KOPT-K1 (cell line): ENCODE data around the gene CFAP65.

ENCODE experiments used
- H3K27ac ChIP-seq: fragments of 200-600 bp; sonication (generic); 2 replicates; pipeline ENCODE4 v1.5.1; 2016; ENCODE audit warnings: antibody characterized with exemption, mild to moderate bottlenecking, low read depth, low read length; ENCODE audit not compliant: poor library complexity, severe bottlenecking
- H3K36me3 ChIP-seq: fragments of 200-600 bp; sonication (generic); 2 replicates; pipeline ENCODE4 v1.5.1; 2017; ENCODE audit warnings: antibody characterized with exemption, mild to moderate bottlenecking, low read length, moderate library complexity; ENCODE audit not compliant: insufficient read depth
- H3K9me3 ChIP-seq: fragments of 200-600 bp; sonication (generic); 2 replicates; pipeline ENCODE4 v1.5.1; 2017; ENCODE audit warnings: antibody characterized with exemption, low read length, mild to moderate bottlenecking; ENCODE audit not compliant: insufficient read depth, poor library complexity, severe bottlenecking

Gene CFAP65

GRCh38 chr2:218953366-218953954 is 87.9 kb downstream of the CFAP65 start:
- Histone ChIP-seq H3K9me3 (no peaks in the 10 kb centered on the region), H3K36me3 (no peaks in the 10 kb centered on the region), H3K27ac (no peak overlapping the region)
